ENCODE results near the gene NEGR1.

DNA sequence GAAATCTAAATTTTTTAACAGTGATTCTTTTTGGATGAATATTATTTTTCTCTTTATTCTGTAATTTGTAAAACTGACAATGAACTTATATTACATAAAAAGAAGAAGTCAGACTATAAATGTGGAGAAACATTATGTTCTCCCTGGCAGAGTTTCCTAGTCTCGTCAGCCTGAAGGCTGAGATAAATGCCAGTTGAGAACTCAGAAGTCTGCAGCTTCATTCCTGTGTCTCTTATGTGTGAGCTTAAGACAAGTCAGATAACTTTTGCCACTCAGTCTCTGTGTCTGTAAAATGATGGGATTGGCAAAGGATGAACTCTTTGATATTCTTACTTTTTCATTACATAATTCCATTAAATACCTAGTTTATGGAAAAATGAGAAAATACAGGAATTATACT lies 632.7 kb downstream of the NEGR1 start:
- TF ChIP-seq, protein P1, sequence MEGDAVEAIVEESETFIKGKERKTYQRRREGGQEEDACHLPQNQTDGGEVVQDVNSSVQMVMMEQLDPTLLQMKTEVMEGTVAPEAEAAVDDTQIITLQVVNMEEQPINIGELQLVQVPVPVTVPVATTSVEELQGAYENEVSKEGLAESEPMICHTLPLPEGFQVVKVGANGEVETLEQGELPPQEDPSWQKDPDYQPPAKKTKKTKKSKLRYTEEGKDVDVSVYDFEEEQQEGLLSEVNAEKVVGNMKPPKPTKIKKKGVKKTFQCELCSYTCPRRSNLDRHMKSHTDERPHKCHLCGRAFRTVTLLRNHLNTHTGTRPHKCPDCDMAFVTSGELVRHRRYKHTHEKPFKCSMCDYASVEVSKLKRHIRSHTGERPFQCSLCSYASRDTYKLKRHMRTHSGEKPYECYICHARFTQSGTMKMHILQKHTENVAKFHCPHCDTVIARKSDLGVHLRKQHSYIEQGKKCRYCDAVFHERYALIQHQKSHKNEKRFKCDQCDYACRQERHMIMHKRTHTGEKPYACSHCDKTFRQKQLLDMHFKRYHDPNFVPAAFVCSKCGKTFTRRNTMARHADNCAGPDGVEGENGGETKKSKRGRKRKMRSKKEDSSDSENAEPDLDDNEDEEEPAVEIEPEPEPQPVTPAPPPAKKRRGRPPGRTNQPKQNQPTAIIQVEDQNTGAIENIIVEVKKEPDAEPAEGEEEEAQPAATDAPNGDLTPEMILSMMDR (IDR thresholded peaks at IDR 0.05 in 2 of 3, conservative IDR thresholded peaks at IDR 0.05 in 1 of 3; ENCODE audit: borderline replicate concordance in 1 of 3, insufficient read depth in 1 of 3, low read depth in 2 of 3, low read length in 2 of 3), result no peak
- TF ChIP-seq EZH2phosphoT487 (IDR thresholded peaks at IDR 0.05; ENCODE audit: borderline replicate concordance) (no peak), POLR2A (IDR thresholded peaks at IDR 0.05; ENCODE audit: borderline replicate concordance, extremely low read depth, insufficient read depth, insufficient read length) (no peak)
